ENCODE results near the gene MASTL.

GRCh38 chr10:27152687-27153086, 2.5 kb upstream of the MASTL start:
- TF ChIP-seq CTCF (IDR thresholded peaks at IDR 0.05) = no peak
- no peak for TF ChIP-seq POLR2A (IDR thresholded peaks at IDR 0.05)
